ENCODE results near the gene SUMO3.

GRCh38 chr21:44865561-44866280 is 47.9 kb upstream of the SUMO3 start:
- TF ChIP-seq, protein P1, sequence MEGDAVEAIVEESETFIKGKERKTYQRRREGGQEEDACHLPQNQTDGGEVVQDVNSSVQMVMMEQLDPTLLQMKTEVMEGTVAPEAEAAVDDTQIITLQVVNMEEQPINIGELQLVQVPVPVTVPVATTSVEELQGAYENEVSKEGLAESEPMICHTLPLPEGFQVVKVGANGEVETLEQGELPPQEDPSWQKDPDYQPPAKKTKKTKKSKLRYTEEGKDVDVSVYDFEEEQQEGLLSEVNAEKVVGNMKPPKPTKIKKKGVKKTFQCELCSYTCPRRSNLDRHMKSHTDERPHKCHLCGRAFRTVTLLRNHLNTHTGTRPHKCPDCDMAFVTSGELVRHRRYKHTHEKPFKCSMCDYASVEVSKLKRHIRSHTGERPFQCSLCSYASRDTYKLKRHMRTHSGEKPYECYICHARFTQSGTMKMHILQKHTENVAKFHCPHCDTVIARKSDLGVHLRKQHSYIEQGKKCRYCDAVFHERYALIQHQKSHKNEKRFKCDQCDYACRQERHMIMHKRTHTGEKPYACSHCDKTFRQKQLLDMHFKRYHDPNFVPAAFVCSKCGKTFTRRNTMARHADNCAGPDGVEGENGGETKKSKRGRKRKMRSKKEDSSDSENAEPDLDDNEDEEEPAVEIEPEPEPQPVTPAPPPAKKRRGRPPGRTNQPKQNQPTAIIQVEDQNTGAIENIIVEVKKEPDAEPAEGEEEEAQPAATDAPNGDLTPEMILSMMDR (conservative IDR thresholded peaks at IDR 0.05; ENCODE audit: low read length) = no peak
- TF ChIP-seq EZH2phosphoT487 (IDR thresholded peaks at IDR 0.05; ENCODE audit: borderline replicate concordance) = no peak

Measured in Loucy (cell line).